Common myeloid progenitor, CD34-positive (primary cell): ENCODE results near the gene EIF3B.

Experiments used
- CTCF ChIA-PET: fragments of 350-600 bp; sonication (Branson Sonifier 250); formaldehyde crosslinking; loops from one replicate; lab custom pipeline; 2021; ENCODE audit warnings: antibody characterized with exemption; lab: Charles Lee
- POLR2A ChIA-PET: fragments of 350-600 bp; sonication (Branson Sonifier 250); formaldehyde crosslinking; loops from one replicate; lab custom pipeline; 2021; ENCODE audit warnings: antibody characterized with exemption; lab: Charles Lee
- DNase-seq, 3 donors: peaks; one replicate each; pipeline versions ENCODE4 v3.0.0 to v3.0.0-alpha.2; 2013
- H3K27ac ChIP-seq, 2 experiments: 1 replicate in 1 of 2; 2 replicates in 1 of 2; pipeline ENCODE4 v1.7.0; 2013; ENCODE audit warnings: inconsistent platforms in 2 of 2, low read length in 2 of 2, mild to moderate bottlenecking in 2 of 2, low read depth in 1 of 2, moderate library complexity in 1 of 2; ENCODE audit not compliant: severe bottlenecking in 2 of 2, insufficient read depth in 1 of 2, poor library complexity in 1 of 2
- H3K27me3 ChIP-seq, 5 experiments: replicated peaks in 2 of 5; 1 replicate in 3 of 5; 2 replicates in 2 of 5; pipeline versions ENCODE4 v1.6.1 to v1.7.0; 2013; ENCODE audit warnings: low read length in 4 of 5, mild to moderate bottlenecking in 2 of 5, moderate library complexity in 2 of 5, inconsistent platforms in 1 of 5; ENCODE audit not compliant: insufficient read depth in 5 of 5, control insufficient read depth in 4 of 5
- H3K36me3 ChIP-seq, 4 experiments: 1 replicate in 2 of 4; 2 replicates in 2 of 4; pipeline versions ENCODE4 v1.6.1 to v1.7.0; 2013; ENCODE audit warnings: low read length in 3 of 4, control low read depth in 1 of 4, mild to moderate bottlenecking in 1 of 4; ENCODE audit not compliant: control insufficient read depth in 4 of 4, insufficient read depth in 4 of 4
- H3K4me1 ChIP-seq, 4 experiments: 1 replicate in 3 of 4; 2 replicates in 1 of 4; pipeline versions ENCODE4 v1.6.1 to v1.7.1; 2013; ENCODE audit warnings: low read length in 3 of 4, mild to moderate bottlenecking in 3 of 4, control low read depth in 1 of 4, inconsistent platforms in 1 of 4, moderate library complexity in 1 of 4; ENCODE audit not compliant: control insufficient read depth in 4 of 4, insufficient read depth in 4 of 4; ENCODE audit errors: control extremely low read depth in 1 of 4
- H3K4me3 ChIP-seq, 7 experiments: 1 replicate in 4 of 7; 2 replicates in 3 of 7; pipeline versions ENCODE4 v1.5.1 to v1.7.0; 2013; ENCODE audit warnings: mild to moderate bottlenecking in 7 of 7, low read length in 6 of 7, moderate library complexity in 6 of 7, inconsistent platforms in 2 of 7, low read depth in 2 of 7, control low read depth in 1 of 7; ENCODE audit not compliant: insufficient read depth in 4 of 7, control insufficient read depth in 1 of 7; ENCODE audit errors: extremely low read depth in 1 of 7
- H3K9me3 ChIP-seq, 5 experiments: 1 replicate in 4 of 5; 2 replicates in 1 of 5; pipeline versions ENCODE4 v1.6.1 to v1.7.1; 2013; ENCODE audit warnings: low read length in 4 of 5, mild to moderate bottlenecking in 2 of 5, inconsistent platforms in 1 of 5, low read depth in 1 of 5, moderate library complexity in 1 of 5; ENCODE audit not compliant: control insufficient read depth in 4 of 5, insufficient read depth in 2 of 5; ENCODE audit errors: control extremely low read depth in 1 of 5
- WGBS: methylation state at CpG from one replicate; pipeline ENCODE4 v1.1.5; 2013; ENCODE audit not compliant: insufficient coverage; 5-methylcytosine and 5-hydroxymethylcytosine counted together

EIF3B gene

GRCh38 chr7:2398506-2398905 is 43.9 kb downstream of the EIF3B start:
- POLR2A ChIA-PET, result interaction anchor here (0.6 kb wide), 1 partner anchor 19 kb away, joined by 4 read pairs; no protein-coding TSS in a partner anchor
- no peaks in the 10 kb centered on the region for H3K27me3 ChIP-seq

GRCh38 chr7:2399848-2400587 is 45.4 kb downstream of the EIF3B start:
- CTCF ChIA-PET, result interaction anchor here (0.7 to 1.7 kb wide), 9 partner anchors 8 to 52 kb away, joined by 3 to 7 read pairs (median 5); no protein-coding TSS in a partner anchor
- 3% methylated on average over 5 of the region's 6 CpGs for WGBS
- Histone ChIP-seq H3K27me3 (no peaks in the 10 kb centered on the region), H3K9me3 (no peaks in the 10 kb centered on the region), H3K4me1 (peaks cover 3 to 60% (median 49%) of the 10 kb centered on the region in 4 experiments), H3K4me3 (peak overlapping the region in 4 of 7 experiments; percentile 9 to 62 (median 38)), H3K36me3 (no peaks in the 10 kb centered on the region), H3K27ac (peak overlapping the region; percentile 33 to 79)
- peak; percentile 95 to 97 (median 96) for DNase-seq
- POLR2A ChIA-PET, result interaction anchor here (0.6 kb wide), 1 partner anchor 46 kb away, joined by 3 read pairs; no protein-coding TSS in a partner anchor

More at GRCh38 chr7:2398506-2398905, 43.9 kb downstream of the EIF3B start:
- no CpG with 5 or more reads among the region's 4 CpGs for WGBS
- Histone ChIP-seq H3K36me3 (no peaks in the 10 kb centered on the region), H3K4me3 (no peak overlapping the region), H3K4me1 (peaks cover 3 to 52% (median 43%) of the 10 kb centered on the region in 4 experiments), H3K9me3 (no peaks in the 10 kb centered on the region), H3K27ac (no peak overlapping the region)
- CTCF ChIA-PET, result interaction anchor here (1.4 to 1.7 kb wide), 4 partner anchors 11 to 45 kb away, joined by 3 to 8 read pairs (median 5); no protein-coding TSS in a partner anchor
- DNase-seq, result no peak

DNA sequence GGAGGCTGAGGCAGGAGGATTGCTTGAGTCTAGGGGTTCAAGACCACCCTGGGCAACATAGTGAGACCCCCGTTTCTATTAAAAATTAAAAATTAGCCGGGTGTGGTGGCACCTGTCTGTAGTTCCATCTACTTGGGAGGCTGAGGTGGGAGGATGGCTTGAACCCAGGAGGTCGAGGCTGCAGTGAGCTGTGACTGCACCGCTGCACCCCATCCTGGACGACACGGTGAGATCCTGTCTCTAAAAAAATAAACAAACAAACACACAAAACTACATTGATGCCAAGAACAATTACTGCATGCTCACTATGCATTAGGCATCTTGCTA is 48.0 kb downstream of the EIF3B start:
- H3K27ac ChIP-seq, result peak overlapping the region in 1 of 2 experiments; percentile 47
- WGBS, result 63% methylated on average over 3 of the region's 6 CpGs
- H3K9me3 ChIP-seq, result no peaks in the 10 kb centered on the region
- H3K27me3 ChIP-seq, result no peaks in the 10 kb centered on the region
- peak overlapping the region; percentile 63 to 96 (median 72) for H3K4me3 ChIP-seq
- DNase-seq, result no peak
- CTCF ChIA-PET, result interaction anchor here (1.0 to 1.7 kb wide), 3 partner anchors 10 to 34 kb away, joined by 3 to 4 read pairs (median 4); no protein-coding TSS in a partner anchor
- no peaks in the 10 kb centered on the region for H3K36me3 ChIP-seq
- POLR2A ChIA-PET, result interaction anchor here (0.6 to 0.9 kb wide), 2 partner anchors 8 to 14 kb away, joined by 3 read pairs; no protein-coding TSS in a partner anchor
- H3K4me1 ChIP-seq, result peaks cover 7 to 83% (median 68%) of the 10 kb centered on the region in 4 experiments

GRCh38 chr7:2403014-2403717 is 48.5 kb downstream of the EIF3B start, which contains the start of gene CHST12:
CHST12 (plus strand) TSS chr7:2403611; CDS start chr7:2432640, 29,029 bp downstream.
- Histone ChIP-seq H3K9me3 (no peaks in the 10 kb centered on the region), H3K4me3 (peak within 1 kb of the TSS; percentile 63 to 96 (median 90)), H3K27ac (peak within 1 kb of the TSS; percentile 54 to 86), H3K27me3 (no peaks in the 10 kb centered on the region), H3K36me3 (no peaks in the 10 kb centered on the region), H3K4me1 (peaks cover 7 to 86% (median 72%) of the 10 kb centered on the region in 4 experiments)
- peak; percentile 92 to 96 (median 96) for DNase-seq
- 2% methylated on average over 73 of the region's 89 CpGs for WGBS
- ChIA-PET POLR2A (interaction anchor here (0.6 to 0.9 kb wide), 2 partner anchors 9 to 13 kb away, joined by 3 read pairs; no protein-coding TSS in a partner anchor), CTCF (interaction anchor here (1.0 to 1.7 kb wide), 3 partner anchors 9 to 33 kb away, joined by 3 to 4 read pairs (median 4); no protein-coding TSS in a partner anchor)

DNA sequence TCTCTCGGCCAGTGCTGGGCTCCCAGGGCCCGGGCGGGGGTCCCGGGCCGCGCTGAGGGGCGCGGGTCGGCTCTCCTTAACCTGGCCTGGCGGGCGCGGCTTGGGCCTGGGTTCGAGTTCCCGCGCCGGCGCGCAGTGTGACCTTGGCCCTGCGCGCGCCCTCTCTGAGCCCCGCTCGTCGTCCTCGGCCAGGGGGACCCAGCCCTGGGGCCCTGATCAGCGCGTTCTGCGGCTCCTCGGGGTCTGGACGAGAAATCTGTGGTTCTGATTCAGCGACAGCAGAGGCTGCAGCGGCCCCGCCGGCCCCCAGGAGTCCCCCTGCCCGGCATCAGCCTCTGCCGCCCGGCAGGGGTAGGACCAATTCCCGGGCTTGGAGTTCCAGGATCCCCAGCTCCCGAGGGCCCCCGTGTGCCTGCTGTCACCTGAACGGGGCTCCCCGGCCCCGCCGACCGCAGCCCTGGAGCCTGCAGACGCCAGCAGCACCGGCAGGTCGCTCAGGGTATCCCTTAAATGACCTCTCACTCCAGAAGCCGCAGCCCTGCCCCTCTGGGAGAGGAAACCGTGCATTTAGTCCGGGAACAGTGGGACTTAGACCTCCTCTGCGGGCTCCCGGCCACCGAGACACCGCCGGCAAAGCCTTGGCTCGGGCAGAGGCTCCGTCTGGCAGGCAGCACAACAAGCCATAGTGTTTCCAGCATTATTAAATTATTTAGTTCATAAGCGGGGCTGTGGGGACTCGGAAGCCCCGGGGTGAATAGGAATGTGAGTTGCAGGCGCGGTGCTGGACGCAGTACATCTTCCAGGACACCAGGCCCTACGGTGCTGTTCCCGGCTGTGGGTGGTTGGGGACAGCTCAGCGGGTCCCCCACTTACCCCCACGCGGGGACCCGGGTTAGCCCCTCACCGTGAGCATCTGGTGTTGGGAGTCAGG is 49.4 kb downstream of the EIF3B start:
- H3K36me3 ChIP-seq, result no peaks in the 10 kb centered on the region
- under 1% methylated on average over 55 of the region's 71 CpGs for WGBS
- H3K9me3 ChIP-seq, result no peaks in the 10 kb centered on the region
- peak overlapping the region; percentile 54 to 86 for H3K27ac ChIP-seq
- no peaks in the 10 kb centered on the region for H3K27me3 ChIP-seq
- CTCF ChIA-PET, result interaction anchor here (1.0 to 5.0 kb wide), 10 partner anchors 9 to 32 kb away, joined by 3 to 24 read pairs (median 6); no protein-coding TSS in a partner anchor
- H3K4me3 ChIP-seq, result peak overlapping the region; percentile 61 to 96 (median 90)
- POLR2A ChIA-PET, result no interaction called here
- H3K4me1 ChIP-seq, result peaks cover 11 to 86% (median 74%) of the 10 kb centered on the region in 4 experiments
- DNase-seq, result peak in 1 of 3 donors; percentile 42

DNA sequence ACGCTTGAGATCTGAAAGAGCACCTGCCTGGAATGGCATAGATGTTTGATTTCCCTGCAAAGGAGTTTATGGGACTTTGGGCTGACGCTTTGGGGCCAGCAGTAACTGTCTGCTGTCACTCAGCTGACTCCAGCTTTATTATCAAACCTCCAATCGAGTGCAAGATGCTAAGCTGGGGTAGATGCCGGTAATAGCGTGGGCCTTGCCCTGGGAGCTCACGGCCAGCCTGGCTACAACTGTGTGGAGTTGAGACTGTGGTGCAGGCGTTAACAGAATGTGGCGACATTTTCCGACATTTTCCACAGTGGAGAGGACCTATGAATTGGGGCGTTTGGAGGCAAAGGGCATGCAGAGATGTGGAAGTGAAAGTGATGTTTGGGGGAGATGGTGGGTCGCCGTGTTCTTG is 50.1 kb downstream of the EIF3B start:
- 30% methylated on average over 12 of the region's 12 CpGs for WGBS
- Histone ChIP-seq H3K9me3 (no peaks in the 10 kb centered on the region), H3K4me3 (peak overlapping the region; percentile 61 to 96 (median 90)), H3K27me3 (no peaks in the 10 kb centered on the region), H3K36me3 (no peaks in the 10 kb centered on the region), H3K4me1 (peaks cover 11 to 87% (median 74%) of the 10 kb centered on the region in 4 experiments), H3K27ac (peak overlapping the region; percentile 54 to 86)
- ChIA-PET CTCF (interaction anchor here (0.8 to 5.0 kb wide), 12 partner anchors 11 to 64 kb away, joined by 3 to 24 read pairs (median 4); no protein-coding TSS in a partner anchor), POLR2A (no interaction called here)
- no peak for DNase-seq
